ENCODE data around the gene SLC9A8.

- no peak for TF ChIP-seq CTCF (IDR thresholded peaks at IDR 0.05; ENCODE audit: insufficient read depth, low read length)
- TF ChIP-seq SPI1 (IDR thresholded peaks at IDR 0.05; ENCODE audit: borderline replicate concordance, low read depth) = no peak
- TF ChIP-seq POLR2AphosphoS5 (IDR thresholded peaks at IDR 0.05; ENCODE audit: low read depth) = no peak
- no peak for TF ChIP-seq REST (IDR thresholded peaks at IDR 0.05; ENCODE audit: insufficient replicate concordance, low read depth)
- TF ChIP-seq GABPA (IDR thresholded peaks at IDR 0.05; ENCODE audit: low read depth) = no peak
These were observed 64.8 kb downstream of the SLC9A8 start for GRCh38 chr20:49877386-49877921.

All from HL-60 (cell line).